HG03135 (cell line): Measurements from ENCODE around the gene AKR1D1.
A peak's percentile ranks its signal among the peaks of the same experiment; 100 is the strongest.
"Not testable (repeated sequence)": the region's sequence is repeated elsewhere in the genome, so short reads cannot be mapped to it uniquely, and the experiment has no call there.

Source experiments
- ATAC-seq: cut with Tn5 transposase; IDR thresholded peaks from one replicate; pipeline ENCODE4 v1.9.1; 2021; ENCODE audit warnings: mild to moderate bottlenecking, moderate library complexity; ENCODE audit not compliant: unreplicated experiment

Gene AKR1D1

GRCh38 chr7:138116892-138117291, 40.6 kb downstream of the AKR1D1 start:
- ATAC-seq: no peak

GRCh38 chr7:138120140-138120827, 44.0 kb downstream of the AKR1D1 start:
- ATAC-seq: no peak

GRCh38 chr7:138122162-138122561, 45.9 kb downstream of the AKR1D1 start:
- ATAC-seq: no peak

- no peak for ATAC-seq
Measured at GRCh38 chr7:138125119-138125518, 48.9 kb downstream of the AKR1D1 start.

- ATAC-seq: peak; percentile 87
Measured at GRCh38 chr7:138125598-138126111, 49.4 kb downstream of the AKR1D1 start.

- no peak for ATAC-seq
Measured at GRCh38 chr7:138126928-138127327, 50.7 kb downstream of the AKR1D1 start.

- ATAC-seq: no peak
Measured at GRCh38 chr7:138127996-138128395, 51.7 kb downstream of the AKR1D1 start.

GRCh38 chr7:138129551-138130165, 53.4 kb downstream of the AKR1D1 start:
- ATAC-seq: no peak

GRCh38 chr7:138137423-138138171, 61.3 kb downstream of the AKR1D1 start:
- ATAC-seq: peak; percentile 82

GRCh38 chr7:138138244-138138643, 62.0 kb downstream of the AKR1D1 start:
- no peak for ATAC-seq

- no peak for ATAC-seq
Measured at GRCh38 chr7:138142583-138143201, 66.4 kb downstream of the AKR1D1 start.

- no peak for ATAC-seq
Measured at GRCh38 chr7:138144958-138145357, 68.7 kb downstream of the AKR1D1 start.

- not testable (repeated sequence) for ATAC-seq
Measured at GRCh38 chr7:138146221-138146620, 70.0 kb downstream of the AKR1D1 start.

GRCh38 chr7:138146757-138147734, 70.8 kb downstream of the AKR1D1 start:
- not testable (repeated sequence) for ATAC-seq

GRCh38 chr7:138151731-138152577, 75.7 kb downstream of the AKR1D1 start:
- ATAC-seq: no peak

- ATAC-seq: no peak
Measured at GRCh38 chr7:138154661-138155060, 78.4 kb downstream of the AKR1D1 start.

- no peak for ATAC-seq
Measured at GRCh38 chr7:138157702-138158101, 81.4 kb downstream of the AKR1D1 start.

GRCh38 chr7:138158739-138159528, 82.7 kb downstream of the AKR1D1 start:
- ATAC-seq: no peak
